HG03432 (cell line): ENCODE measurements around the gene EXOC3L2.

Experiments used
- ATAC-seq: cut with Tn5 transposase; IDR thresholded peaks from one replicate; pipeline ENCODE4 v1.9.1; 2021; ENCODE audit warnings: mild to moderate bottlenecking, moderate library complexity; ENCODE audit not compliant: unreplicated experiment

Gene EXOC3L2

DNA sequence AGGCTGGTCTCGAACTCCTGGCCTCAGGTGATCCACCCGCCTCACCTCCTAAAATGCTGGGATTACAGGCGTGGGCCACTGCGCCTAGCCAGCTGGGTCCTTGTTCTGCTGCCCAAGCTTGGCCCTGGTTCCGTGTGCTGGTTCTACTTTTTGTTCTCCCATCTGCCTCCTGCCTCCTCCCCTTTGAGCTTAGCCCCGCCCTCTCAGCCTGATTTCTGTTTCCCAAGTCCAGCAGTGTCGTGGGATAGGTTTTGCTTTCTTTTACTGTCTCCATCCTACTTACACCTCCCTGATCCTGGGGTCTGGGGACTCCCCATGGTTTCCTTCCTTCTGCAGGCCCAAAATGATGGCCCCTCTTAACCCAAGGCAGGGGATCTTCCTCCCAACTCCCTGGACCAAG, 64.3 kb downstream of the EXOC3L2 start:
- ATAC-seq: no peak

DNA sequence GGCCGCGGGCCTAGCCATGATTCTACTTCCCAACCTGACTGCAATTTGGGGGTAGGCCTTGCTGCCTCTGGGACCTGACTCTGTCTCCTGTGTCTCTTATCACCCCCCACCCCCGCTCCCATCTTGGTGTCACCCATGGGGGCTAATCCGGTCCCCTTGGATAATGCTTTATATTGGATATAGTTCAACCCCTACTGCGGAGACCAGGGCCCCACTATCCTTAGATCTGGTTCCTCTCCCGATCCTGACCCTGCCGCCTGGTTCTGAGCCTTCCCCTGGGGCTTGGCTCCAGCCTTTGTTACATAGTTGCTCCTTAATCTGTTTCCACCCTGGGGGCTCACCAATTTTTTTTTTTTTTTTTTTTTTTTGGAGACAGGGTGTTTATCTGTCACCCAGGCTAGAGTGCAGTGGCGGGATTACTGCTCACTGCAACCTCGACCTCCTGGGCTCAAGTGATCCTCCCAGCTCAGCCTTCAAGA, 65.3 kb downstream of the EXOC3L2 start:
- no peak for ATAC-seq

DNA sequence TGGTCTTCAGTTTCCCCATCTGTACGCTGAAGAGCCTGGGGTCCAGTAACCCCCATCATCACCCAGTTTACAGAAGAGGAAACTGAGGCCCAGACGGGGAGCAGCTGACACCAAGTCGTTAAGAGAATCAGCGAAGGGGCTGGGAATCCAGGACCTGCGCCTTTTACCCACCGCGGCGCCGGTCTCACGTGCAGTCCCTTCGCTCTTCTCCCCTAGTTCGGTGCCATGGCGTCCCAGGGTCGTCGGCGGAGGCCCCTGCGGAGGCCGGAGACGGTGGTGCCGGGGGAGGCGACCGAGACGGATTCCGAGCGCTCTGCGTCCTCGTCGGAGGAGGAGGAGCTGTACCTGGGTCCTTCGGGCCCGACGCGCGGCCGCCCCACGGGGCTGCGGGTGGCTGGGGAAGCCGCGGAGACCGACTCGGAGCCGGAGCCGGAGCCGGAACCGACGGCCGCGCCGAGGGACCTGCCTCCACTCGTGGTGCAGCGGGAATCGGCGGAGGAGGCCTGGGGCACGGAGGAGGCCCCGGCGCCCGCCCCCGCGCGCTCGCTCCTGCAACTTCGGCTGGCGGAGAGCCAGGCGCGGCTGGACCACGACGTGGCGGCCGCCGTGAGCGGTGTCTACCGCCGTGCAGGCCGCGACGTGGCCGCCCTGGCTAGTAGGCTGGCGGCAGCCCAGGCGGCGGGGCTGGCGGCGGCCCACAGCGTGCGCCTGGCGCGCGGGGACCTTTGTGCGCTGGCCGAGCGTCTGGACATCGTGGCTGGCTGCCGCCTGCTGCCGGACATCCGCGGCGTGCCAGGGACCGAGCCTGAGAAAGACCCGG, 65.9 kb downstream of the EXOC3L2 start:
- no peak for ATAC-seq

DNA sequence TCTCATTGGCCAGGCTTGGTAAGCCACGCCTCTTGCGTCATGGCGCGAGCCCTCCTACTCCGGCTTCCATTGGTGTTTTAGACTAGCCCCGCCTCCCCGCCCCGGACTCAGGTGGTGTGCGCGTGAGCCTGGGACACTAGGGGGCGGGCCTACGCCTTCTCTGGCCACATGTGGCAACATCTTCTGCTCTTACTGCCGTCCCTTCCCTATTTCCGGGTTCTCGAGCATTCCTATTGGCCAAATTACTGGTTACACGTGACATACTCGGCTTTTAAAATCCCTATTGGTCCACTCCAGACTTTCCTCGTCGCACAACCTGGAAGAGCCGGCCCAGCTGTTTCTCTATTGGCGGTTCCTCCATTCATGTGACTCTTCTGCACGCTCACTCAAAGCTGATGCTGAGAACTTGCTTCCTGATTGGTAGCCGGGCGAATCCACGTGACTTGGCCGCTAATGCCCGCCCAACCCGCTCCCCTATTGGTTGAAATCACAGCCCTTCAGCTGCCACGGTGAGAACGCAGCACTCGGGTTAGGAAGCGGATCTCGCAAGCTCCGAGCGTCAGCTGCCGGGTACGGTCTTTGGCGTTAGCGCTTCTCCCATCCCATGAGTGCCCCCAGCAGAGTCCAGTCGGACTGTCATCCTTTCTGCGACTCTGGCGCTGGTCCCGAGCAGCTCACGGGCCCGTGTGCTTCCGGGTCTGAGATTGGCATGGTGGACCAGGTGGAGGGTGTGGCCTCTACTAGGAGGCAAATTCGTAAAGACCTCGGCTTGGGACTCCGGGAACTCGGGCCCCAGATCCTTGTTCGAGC, 66.7 kb downstream of the EXOC3L2 start, which contains the start of gene BLOC1S3:
Gene BLOC1S3 (plus strand): TSS at position 523 of the 810 bp plus-strand sequence. CDS start 513 bp downstream, outside the sequence.
- ATAC-seq: peak; percentile 78

DNA sequence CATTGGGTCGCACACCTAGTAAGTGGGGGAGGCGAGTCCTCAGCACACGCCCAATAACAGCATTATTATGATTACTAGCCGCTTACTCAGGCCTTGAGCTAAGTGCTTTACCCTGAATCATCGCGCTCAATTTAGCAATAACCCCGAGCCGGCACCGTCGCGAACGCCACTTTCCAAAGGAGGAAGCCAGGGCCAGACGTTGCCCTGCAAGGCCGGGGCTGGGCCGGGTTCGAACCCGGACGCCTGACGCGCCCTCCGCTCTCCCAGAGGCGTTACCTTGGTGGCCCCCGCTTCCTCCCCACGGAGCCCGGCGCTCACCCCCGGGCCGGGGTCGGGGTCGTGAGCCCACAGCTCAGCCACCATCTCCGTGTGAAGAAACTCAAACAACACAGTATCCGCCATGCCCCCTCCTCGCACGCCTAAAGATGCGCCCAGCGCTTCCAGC, 67.4 kb downstream of the EXOC3L2 start, which contains the start of gene TRAPPC6A:
Gene TRAPPC6A (minus strand): TSS at position 421 of the 445 bp plus-strand sequence. CDS start 19 bp downstream, at position 402.
- ATAC-seq: peak; percentile 13

DNA sequence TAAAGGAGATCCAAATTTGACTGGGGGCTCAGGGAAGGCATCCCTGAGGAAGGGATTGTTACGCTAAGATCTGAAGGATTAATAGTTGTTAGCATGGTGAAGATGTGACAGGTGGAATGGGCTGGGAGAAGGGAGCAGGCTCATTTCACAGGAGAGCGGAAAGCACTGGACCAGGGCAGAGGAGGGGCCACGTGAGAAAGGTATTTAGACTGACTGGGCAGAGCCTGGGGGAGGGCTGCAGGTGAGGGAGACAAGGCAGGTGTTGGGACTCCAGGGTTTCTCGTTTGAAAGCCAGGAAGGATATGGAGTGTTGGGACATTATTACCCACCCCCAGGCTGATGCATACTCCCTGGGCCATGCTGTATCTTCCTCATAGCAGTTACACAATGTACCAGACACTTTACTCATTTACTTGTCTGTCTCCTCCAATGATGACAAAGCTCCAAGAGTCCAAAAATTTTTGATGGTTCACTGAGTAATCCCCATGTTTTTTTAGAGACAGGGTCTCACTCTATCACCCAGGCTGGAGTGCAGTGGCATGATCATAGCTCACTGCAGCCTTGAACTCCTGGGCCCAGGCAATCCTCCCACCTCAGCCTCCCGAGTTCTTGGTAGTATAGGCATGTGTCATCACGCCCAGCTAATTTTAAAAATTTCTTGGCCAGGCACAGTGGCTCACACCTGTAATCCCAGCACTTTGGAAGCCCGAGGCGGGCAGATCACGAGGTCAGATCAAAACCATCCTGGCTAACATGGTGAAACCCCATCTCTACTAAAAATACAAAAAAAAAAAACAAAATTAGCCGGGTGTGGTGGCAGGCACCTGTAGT, 69.5 kb downstream of the EXOC3L2 start:
- ATAC-seq: no peak

DNA sequence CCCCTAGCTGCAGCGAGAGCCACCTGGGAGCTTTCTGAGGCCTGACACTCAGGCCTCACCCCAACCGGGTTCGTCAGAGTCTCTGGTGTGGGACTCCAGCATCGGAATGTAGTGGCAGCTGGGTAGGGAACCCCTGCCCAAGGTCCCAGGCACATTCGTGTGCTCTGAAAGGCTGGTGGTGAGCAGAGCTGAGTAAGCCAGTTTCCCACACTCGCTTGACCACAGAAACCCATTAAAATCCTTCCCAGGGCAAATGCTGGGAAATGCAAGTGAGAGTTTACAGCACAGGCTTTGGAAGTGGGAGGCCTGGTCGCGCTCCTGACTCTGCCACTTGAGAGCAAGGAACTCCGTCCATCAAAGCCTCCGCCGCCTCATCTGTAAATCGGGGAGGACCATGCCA, 71.4 kb downstream of the EXOC3L2 start:
- ATAC-seq: no peak

DNA sequence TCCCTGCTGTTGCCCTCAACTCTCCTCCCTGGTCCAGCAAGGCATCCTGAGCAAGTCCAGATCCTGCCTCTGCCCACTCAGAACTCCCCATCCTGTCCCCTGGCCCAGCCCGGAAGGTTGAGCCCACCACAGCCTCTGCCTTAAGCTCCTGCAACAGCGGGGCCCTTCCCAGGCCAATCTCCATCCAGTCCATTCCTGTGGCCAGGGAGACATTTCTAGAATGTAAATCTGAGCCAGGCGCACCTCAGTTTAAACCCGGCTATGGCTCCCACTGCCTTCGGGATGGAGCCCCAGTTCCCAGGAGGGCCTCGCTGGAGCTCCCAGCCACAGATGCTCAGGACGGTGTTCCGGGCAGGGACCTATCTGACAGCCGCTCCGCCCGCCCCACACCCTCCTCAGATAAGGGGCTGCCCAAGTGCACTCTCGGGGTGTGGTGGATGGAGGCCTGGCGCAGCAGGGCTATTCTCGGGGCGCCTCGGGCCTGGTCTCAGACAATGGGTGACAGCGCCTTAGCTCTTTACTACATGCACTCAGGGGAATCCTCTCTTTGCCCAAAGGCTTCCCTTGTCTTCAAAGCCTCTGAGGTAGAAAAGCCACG, 72.5 kb downstream of the EXOC3L2 start:
- no peak for ATAC-seq

DNA sequence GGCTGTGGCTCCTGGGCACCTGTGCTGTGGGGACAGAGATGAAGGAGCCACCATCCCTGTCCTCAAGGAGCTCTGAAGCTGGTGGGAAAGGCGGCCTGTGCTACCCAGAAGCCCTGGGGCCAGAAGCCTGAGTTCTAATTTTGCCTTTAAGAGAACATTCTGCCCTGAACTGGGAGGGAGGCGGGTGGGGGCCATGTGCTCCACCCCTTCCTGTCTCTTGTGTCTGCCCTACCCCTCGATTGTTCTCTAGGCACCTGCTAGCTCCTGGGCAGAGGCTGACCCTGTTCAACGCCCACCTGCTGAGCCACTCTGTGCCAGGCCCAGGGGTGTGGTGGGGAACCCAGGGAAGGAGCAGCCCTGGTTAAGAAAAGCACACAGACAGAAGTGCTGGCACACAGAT, 73.0 kb downstream of the EXOC3L2 start:
- no peak for ATAC-seq

DNA sequence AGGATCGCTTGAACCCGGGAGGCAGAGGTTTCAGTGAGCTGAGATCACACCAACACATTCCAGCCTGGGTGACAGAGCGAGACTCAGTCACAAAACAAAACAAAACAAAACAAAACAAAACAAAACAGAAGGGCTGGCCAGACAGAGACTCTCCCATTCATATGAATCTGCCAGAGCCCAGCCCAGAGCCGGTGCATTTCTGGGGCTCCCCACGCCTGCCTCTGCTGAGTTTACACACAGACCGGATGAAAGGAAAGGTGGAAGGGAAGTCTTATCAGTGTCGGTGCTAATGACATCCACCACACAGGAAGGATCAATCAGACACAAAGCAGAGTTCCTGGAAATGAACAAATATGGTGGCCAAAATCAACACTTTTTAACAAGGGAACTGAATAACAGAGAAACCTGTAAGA, 74.0 kb downstream of the EXOC3L2 start:
- ATAC-seq: no peak

DNA sequence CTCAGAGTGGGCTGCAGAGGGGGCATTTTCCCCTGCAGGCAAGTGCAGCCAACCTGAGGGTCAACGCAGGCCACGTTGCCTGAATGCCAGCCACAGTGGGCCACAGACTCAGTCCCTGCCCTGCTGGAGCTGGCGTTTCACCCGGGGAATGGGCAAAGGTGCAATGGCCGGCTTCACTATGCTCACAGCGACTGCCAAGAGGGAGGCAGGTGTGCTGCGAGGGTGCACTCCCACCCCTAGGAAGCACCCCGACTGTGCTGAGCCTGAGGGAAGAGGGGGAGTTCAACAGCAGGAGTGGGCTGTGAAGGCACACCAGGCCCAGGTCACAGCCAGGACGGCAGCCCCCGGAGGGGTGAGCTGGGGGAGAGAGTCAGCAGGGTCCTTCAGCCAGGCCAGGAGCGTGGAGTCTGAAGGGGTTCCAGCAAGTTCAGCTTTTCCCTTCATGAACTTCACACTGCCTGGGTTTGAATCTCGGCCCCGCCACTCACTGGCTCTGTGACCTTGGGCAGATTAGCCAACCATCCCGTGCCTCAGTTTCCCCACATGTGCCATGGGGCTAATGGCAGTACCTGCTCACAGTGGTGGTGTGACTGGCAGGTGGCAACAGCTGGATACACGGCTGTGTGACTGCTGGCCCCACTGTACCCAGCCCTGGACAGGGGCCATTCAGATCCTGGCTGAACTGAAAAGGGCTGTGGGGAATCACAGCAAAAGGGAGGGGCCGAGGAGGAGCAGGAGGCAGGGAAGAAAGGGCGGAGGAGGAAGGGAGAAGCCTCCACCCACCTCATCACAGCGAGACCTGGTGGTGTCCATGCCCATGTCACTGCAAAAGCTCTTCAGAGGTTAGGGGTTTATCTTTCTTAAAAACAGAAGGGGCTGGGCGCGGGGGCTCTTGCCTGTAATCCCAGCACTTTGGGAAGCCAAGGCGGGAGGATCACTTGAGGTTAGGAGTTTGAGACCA, 74.8 kb downstream of the EXOC3L2 start:
- ATAC-seq: no peak

DNA sequence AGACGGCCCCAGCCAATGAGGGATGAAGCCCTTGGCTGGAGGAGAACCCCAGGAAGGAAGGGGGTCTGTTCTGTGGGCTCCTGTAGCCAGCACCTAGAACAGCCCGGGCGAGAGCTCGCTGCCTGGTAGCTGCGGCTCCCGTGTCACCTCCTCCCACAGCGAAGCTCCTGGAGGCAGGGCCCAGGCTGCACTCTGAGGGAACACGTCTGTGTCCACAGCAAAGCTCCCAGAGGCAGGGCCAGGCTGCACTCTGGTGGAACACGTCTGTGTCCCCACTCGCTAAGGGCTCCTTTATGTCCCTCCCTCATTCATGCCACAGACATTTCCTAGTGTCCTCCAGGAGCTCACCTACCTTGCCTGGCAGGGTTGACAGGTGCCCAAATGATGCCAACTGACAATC, 75.6 kb downstream of the EXOC3L2 start:
- ATAC-seq: no peak

DNA sequence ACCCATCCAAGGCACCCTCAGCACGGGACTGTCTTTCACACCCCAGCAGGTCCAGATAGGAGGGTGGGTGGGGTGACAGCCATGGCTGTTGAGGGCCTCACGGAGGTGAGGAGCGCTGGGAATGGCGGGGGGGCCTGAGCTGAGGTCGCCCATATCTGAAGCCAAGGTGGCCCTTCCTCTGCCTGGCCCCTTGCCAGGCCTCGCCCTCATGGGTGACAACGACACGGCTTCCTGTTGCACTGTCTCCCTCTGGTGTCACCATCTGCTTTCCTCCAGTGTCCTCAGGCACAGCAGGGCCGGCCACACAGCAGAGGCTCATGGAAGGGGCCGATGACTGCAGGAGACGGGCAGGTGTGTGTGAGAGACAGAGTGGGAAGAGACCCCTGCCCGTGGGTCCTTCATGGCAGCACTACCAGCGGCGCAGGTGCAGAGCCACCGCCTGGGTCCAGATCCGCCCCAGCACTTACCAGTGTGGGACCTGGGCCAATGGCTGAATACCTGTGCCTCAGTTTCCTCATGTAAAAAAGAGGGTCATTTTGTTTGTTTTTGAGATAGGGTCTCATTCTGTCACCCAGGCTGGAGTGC, 76.3 kb downstream of the EXOC3L2 start:
- ATAC-seq: no peak

DNA sequence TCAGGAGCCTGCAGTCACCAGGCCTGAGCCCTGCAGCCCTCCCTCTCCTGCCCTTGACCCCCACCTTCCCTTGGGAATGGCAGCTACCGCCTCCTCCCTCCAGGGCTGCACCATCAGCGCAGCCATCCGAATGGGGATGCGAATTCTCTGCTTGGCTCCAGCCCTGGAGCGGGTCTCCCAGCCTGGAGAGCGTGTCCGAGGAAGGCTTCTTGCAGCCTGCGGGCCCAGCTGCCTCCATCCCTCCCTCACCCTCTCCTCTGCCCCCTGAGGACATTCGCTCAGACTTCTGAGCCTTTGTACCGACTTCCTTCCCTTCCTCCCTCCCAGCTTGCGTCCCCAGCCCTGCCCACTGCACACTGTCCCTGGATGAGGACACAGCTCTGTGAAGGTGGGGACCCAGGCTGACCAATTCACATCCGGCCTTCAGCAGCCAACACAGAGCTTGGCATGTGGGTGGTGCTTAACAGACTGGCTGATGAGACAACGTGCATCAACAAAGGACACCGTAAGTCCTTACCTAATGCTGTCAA, 78.4 kb downstream of the EXOC3L2 start:
- no peak for ATAC-seq

DNA sequence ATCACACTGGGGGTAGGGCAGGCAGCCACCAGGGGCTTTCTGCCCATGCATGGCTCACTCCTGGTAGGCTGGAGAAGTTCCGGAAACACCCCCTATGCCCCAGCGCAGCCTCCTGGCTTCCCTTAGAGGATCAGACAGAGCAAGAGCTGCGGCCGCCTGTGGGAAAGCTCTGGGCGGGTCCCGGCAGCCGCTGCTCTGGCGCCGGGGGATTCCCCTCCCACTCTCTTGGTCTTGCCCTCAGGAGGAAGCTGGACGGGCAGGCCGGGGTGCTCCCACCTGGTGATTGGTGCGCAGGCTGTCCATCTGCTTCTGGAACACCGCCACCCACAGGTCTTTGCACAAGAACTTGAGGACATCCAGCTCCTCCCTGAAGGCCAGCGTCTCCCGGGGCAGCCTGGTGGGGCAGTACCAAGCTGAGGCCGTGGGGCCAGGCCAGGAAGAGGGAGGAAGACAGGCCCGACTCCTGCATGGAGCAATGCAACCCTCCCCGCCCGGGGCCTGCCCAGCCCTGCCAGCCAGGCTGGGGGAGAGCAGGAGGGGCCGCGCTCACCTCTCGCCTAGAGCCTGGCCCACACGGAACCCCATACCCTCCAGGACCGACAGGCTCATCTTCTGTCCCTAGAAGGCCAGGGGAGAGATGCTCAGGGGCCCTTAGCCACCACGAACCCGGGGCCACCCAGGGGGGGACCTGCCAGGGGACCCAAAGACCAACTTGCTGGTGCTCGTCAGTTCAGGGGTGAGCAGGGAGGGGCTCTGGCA, 80.5 kb downstream of the EXOC3L2 start:
- ATAC-seq: peak; percentile 74

DNA sequence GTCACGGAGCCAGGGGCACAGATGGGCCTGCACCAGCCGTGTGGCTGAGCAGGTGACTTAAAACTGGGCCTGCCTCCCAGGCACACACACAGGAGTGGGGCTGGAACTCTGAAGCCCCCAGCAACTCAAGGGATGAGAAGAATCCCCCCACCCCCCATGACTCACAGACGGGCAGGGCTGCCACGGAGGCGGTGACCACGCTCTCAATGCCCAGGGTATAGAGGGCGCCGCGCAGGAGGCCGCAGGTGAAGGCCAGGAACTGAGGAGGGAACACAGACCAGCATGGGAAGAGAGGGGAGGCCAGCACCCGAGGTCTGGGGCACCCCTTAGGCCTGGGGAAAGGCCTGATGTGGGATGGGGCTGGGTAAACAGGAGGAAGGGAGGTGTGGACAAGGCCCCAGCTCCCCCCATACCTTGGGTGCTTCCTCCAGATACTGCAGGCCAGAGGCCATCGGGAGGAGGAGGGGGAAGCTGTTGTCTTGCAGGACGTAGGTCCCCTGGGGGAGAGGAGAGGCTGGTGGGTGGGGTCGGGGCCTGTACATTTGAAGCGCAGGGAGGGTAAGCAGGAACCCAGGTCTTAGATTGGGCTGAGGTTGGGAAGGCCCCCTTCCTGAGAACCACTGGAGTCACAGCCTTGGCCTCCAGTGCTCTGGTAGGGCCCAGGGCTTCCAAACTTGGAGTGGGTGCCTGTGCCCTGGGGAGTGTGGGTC, 81.3 kb downstream of the EXOC3L2 start:
- ATAC-seq: no peak

DNA sequence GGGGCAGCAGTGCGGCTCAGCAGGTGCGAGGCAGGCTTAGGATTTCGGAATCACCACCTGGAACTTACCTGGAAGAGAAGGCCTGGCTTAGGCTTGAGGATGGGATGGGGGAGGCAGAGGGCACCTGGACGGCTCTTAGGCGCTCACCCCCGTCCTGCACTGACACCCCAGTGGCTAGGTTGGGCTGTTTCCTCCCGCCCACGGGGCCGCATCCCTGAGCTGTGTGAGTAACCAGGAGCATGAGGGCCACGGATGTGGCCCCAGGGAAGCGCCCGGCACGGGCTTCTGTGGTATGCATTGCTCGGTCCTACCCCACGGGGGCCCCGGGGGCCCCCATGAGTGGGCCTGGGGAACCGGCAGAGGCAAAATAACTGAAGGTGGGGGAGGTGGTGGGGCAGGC, 82.1 kb downstream of the EXOC3L2 start:
- ATAC-seq: no peak
